PC-9 (cell line): ENCODE results near the gene PARD6B. TPM values are rescaled to one million over a fixed set of nuclear protein-coding genes. Genes with fewer than 3 reads are reported as not detected.

Experiments used
- BruUV-seq: library from RNA; stranded (reverse); fragments of 400-500 nt; replicated peaks from 2 replicates; lab custom pipeline; 2021; lab: Mats Ljungman, UMichigan
- CTCF ChIA-PET: fragments of 300-600 bp; sonication (Branson Sonifier 250); formaldehyde crosslinking; loops from one replicate; lab custom pipeline; 2022; ENCODE audit warnings: antibody characterized with exemption; lab: Charles Lee
- POLR2A ChIA-PET: fragments of 300-600 bp; sonication (Branson Sonifier 250); formaldehyde crosslinking; loops from one replicate; lab custom pipeline; 2022; ENCODE audit warnings: antibody characterized with exemption; ENCODE audit not compliant: unreplicated experiment; lab: Charles Lee
- DNase-seq, 2 experiments: peaks; one replicate each; pipeline versions ENCODE4 v3.0.0 to v3.0.0-alpha.2; 2015 to 2022; ENCODE audit warnings: mixed read lengths in 1 of 2
- H2AFZ ChIP-seq: fragments of 200-600 bp; sonication (generic); 2 replicates; pipeline ENCODE4 v1.8.1; 2017; ENCODE audit warnings: antibody characterized with exemption
- H3F3A ChIP-seq: fragments of 200-600 bp; sonication (generic); 2 replicates; pipeline ENCODE4 v1.8.1; 2017; ENCODE audit warnings: antibody characterized with exemption, mild to moderate bottlenecking, low read depth; ENCODE audit not compliant: insufficient read depth
- H3K27ac ChIP-seq: fragments of 200-600 bp; sonication (generic); 2 replicates; pipeline ENCODE4 v1.6.1; 2016; ENCODE audit warnings: mixed run types
- H3K27me3 ChIP-seq: fragments of 200-600 bp; sonication (generic); 2 replicates; pipeline ENCODE4 v1.6.1; 2016; ENCODE audit warnings: low read depth, mixed run types; ENCODE audit not compliant: insufficient read depth
- H3K36me3 ChIP-seq: fragments of 200-600 bp; sonication (generic); 2 replicates; pipeline ENCODE4 v1.6.1; 2016; ENCODE audit warnings: low read depth, mixed run types
- H3K4me1 ChIP-seq: fragments of 200-600 bp; sonication (generic); replicated peaks from 2 replicates; pipeline ENCODE4 v1.6.1; 2016; ENCODE audit warnings: mixed run types; ENCODE audit not compliant: insufficient read depth
- H3K4me2 ChIP-seq: fragments of 200-600 bp; sonication (generic); 2 replicates; pipeline ENCODE4 v1.6.1; 2017; ENCODE audit warnings: mixed run types
- H3K4me3 ChIP-seq: fragments of 200-600 bp; sonication (generic); 2 replicates; pipeline ENCODE4 v1.6.1; 2016; ENCODE audit warnings: mixed run types
- H3K79me2 ChIP-seq: fragments of 200-600 bp; sonication (generic); 2 replicates; pipeline ENCODE4 v1.6.1; 2017; ENCODE audit warnings: low read depth, mixed run types
- H3K9me2 ChIP-seq: fragments of 200-600 bp; sonication (generic); 2 replicates; pipeline ENCODE4 v1.8.1; 2017; ENCODE audit warnings: mild to moderate bottlenecking; ENCODE audit not compliant: insufficient read depth
- H3K9me3 ChIP-seq: fragments of 200-600 bp; sonication (generic); 2 replicates; pipeline ENCODE4 v1.8.1; 2016; ENCODE audit warnings: low read depth; ENCODE audit not compliant: insufficient read depth
- H4K20me1 ChIP-seq: fragments of 200-600 bp; sonication (generic); 2 replicates; pipeline ENCODE4 v1.8.1; 2017; ENCODE audit not compliant: insufficient read depth
- CTCF ChIP-seq: fragments of 200-600 bp; sonication (generic); conservative IDR thresholded peaks from 2 replicates; pipeline ENCODE4 v1.6.1; 2017; ENCODE audit warnings: mixed run types, antibody characterized with exemption, mild to moderate bottlenecking, moderate library complexity
- EZH2 ChIP-seq: fragments of 200-600 bp; sonication (generic); IDR thresholded peaks from 2 replicates; pipeline ENCODE4 v1.8.0; 2017; ENCODE audit warnings: antibody characterized with exemption, low read depth
- intact Hi-C: fragments of 100-400 bp; cut with micrococcal nuclease; formaldehyde crosslinking; loops from one replicate; pipeline ENCODE4 v1.10.0; 2022; ENCODE audit not compliant: unreplicated experiment
- total RNA-seq: library from RNA; stranded (reverse); gene quantifications from 2 replicates; pipeline ENCODE4 v1.2.3, GENCODE V29; 2021

Gene PARD6B
- total RNA-seq, 1 experiment from 2014 or later: 52.2 TPM

- Histone ChIP-seq H3K4me2 (peak within 1 kb of the TSS; percentile 91), H4K20me1 (no peaks in the 10 kb centered on the region), H3K4me1 (peaks cover 16% of the 10 kb centered on the region), H3K9me3 (no peaks in the 10 kb centered on the region), H3K27ac (no peak within 1 kb of the TSS), H3F3A (peaks cover 14% of the 10 kb centered on the region; the same call in 1 of the 2 replicates), H3K36me3 (no peaks in the 10 kb centered on the region), H3K9me2 (no peaks in the 10 kb centered on the region), H3K79me2 (no peaks in the 10 kb centered on the region), H3K27me3 (no peaks in the 10 kb centered on the region), H2AFZ (peak within 1 kb of the TSS; percentile 98), H3K4me3 (peak within 1 kb of the TSS; percentile 93)
- TF ChIP-seq CTCF (peak; percentile 61; the same call in 1 of the 2 replicates), EZH2 (no peak)
- no TSS peak for BruUV-seq
- ChIA-PET POLR2A (interaction anchor here (0.6 kb wide), 3 partner anchors 114 to 474 kb away, joined by 3 to 19 read pairs (median 5); no protein-coding TSS in a partner anchor), CTCF (interaction anchor here (0.5 to 2.2 kb wide), 8 partner anchors 10 to 602 kb away, joined by 3 to 18 read pairs (median 4); partner anchors contain the start of genes ADNP, DPM1 and MOCS3)
- intact Hi-C loops: loop anchor here (1.0 to 10.0 kb wide), 4 partner anchors 136 to 830 kb away; partner anchors contain the start of gene ADNP
- DNase-seq: peak; percentile 63 to 91
Observed at GRCh38 chr20:50794846-50795634, 63.7 kb downstream of the PARD6B start, which contains the start of gene BCAS4. Gene BCAS4, plus strand, starts transcription at chr20:50795061. Its CDS starts 23 bp downstream, at chr20:50795084.

GRCh38 chr20:50797142-50797541 is 65.8 kb downstream of the PARD6B start:
- Histone ChIP-seq H3K9me2 (no peaks in the 10 kb centered on the region), H3F3A (peaks cover 8% of the 10 kb centered on the region; the same call in 1 of the 2 replicates), H3K4me2 (no peak overlapping the region), H3K4me3 (no peak overlapping the region), H3K27ac (no peak overlapping the region), H3K36me3 (no peaks in the 10 kb centered on the region), H3K27me3 (no peaks in the 10 kb centered on the region), H3K79me2 (no peaks in the 10 kb centered on the region), H3K9me3 (no peaks in the 10 kb centered on the region), H4K20me1 (no peaks in the 10 kb centered on the region), H3K4me1 (no peaks in the 10 kb centered on the region; the same call in 1 of the 2 replicates), H2AFZ (no peak overlapping the region)
- intact Hi-C loops: loop anchor here (10.0 kb wide), 2 partner anchors 188 to 828 kb away; no protein-coding TSS in a partner anchor
- no peak for TF ChIP-seq CTCF
- no peak for TF ChIP-seq EZH2
- CTCF ChIA-PET: interaction anchor here (0.7 kb wide), 1 partner anchor 132 kb away, joined by 5 read pairs; no protein-coding TSS in a partner anchor
- POLR2A ChIA-PET: no interaction called here
- no TSS peak for BruUV-seq
- DNase-seq: no peak

GRCh38 chr20:50798650-50799049 is 67.3 kb downstream of the PARD6B start:
- ChIA-PET POLR2A (no interaction called here), CTCF (no interaction called here)
- Histone ChIP-seq H3K9me3 (no peaks in the 10 kb centered on the region), H3K27me3 (no peaks in the 10 kb centered on the region), H3K36me3 (no peaks in the 10 kb centered on the region), H3F3A (no peaks in the 10 kb centered on the region; the same call in 1 of the 2 replicates), H3K4me2 (no peak overlapping the region), H3K4me1 (no peaks in the 10 kb centered on the region; the same call in 1 of the 2 replicates), H3K4me3 (no peak overlapping the region), H3K27ac (no peak overlapping the region), H2AFZ (no peak overlapping the region), H4K20me1 (no peaks in the 10 kb centered on the region), H3K9me2 (no peaks in the 10 kb centered on the region), H3K79me2 (no peaks in the 10 kb centered on the region)
- no TSS peak for BruUV-seq
- intact Hi-C loops: loop anchor here (10.0 kb wide), 2 partner anchors 186 to 826 kb away; no protein-coding TSS in a partner anchor
- DNase-seq: no peak
- TF ChIP-seq CTCF (no peak), EZH2 (no peak)
